Sigmoid colon (tissue), 4 donors: ENCODE measurements around the gene BHLHA15.

ENCODE experiments used
- CTCF ChIP-seq, 4 experiments: fragments of 450-650 bp in 3 of 4; fragments of 200-600 bp in 1 of 4; IDR thresholded peaks; one replicate each; pipeline ENCODE4 v1.5.1; 2016 to 2019; ENCODE audit warnings: antibody characterized with exemption in 4 of 4, mild to moderate bottlenecking in 3 of 4, moderate library complexity in 2 of 4
- POLR2A ChIP-seq, 2 donors: fragments of 450-650 bp; IDR thresholded peaks; one replicate each; pipeline ENCODE4 v1.6.1; 2016; ENCODE audit warnings: antibody characterized with exemption in 2 of 2, mild to moderate bottlenecking in 2 of 2, moderate library complexity in 2 of 2
- POLR2AphosphoS5 ChIP-seq, 4 donors: sonication (generic); formaldehyde crosslinking; IDR thresholded peaks; one replicate each; pipeline ENCODE4 v1.6.1; 2017; ENCODE audit warnings: antibody characterized with exemption in 4 of 4

GRCh38 chr7:98163704-98164494 is 47.3 kb upstream of the BHLHA15 start:
- TF ChIP-seq POLR2AphosphoS5 (IDR thresholded peaks at IDR 0.05) (no peak), CTCF (IDR thresholded peaks at IDR 0.05) (no peak), POLR2A (IDR thresholded peaks at IDR 0.05) (no peak)
